Activated CD4-positive, alpha-beta T cell treated with anti-CD3 and anti-CD28 coated beads, Interleukin-2, amount 50 U/mL, for 24 hours (primary cell): Measurements from ENCODE around the gene PIM3.

ENCODE experiments used
- DNase-seq, 2 donors: peaks; one replicate each; pipeline ENCODE4 v3.0.0-alpha.2; 2020; ENCODE audit warnings: low read depth in 1 of 2, low spot score in 1 of 2

Gene PIM3

DNA sequence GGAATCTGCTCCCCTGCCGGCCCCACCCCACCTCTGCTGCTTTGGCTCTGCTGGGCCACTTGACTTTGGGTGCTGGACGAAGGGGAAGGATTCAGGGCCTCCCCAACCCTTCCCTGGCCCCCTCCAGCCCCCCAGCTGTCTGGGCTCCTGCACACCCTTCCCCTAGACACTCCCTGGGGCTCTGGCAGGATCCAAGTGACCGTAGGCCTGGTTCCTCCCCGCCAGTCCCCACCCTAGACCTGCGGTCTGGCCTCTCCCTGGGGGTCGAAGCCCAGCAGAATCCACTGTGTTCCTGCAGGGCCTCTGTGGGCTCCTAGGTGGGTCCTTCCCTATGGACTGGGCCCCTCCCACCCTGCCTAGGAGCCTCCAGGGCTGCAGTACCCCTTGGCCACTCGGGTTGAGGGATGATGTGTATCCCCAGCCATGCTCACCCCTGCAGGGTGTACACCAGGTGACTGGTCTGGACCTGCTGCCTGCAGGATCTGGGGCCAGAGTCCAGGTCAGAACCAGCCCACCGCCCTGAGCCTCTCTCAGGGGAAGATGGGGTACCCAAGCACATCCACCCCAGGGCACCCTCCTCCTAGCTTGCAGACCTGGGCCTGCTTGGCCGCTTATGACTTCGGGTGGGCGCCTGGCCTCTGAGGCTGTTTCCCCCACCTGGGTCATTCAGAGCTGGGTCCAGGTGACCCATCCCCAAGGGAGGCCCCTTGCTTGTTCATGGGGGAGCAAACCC is 5.6 kb downstream of the PIM3 start:
- no peak for DNase-seq

DNA sequence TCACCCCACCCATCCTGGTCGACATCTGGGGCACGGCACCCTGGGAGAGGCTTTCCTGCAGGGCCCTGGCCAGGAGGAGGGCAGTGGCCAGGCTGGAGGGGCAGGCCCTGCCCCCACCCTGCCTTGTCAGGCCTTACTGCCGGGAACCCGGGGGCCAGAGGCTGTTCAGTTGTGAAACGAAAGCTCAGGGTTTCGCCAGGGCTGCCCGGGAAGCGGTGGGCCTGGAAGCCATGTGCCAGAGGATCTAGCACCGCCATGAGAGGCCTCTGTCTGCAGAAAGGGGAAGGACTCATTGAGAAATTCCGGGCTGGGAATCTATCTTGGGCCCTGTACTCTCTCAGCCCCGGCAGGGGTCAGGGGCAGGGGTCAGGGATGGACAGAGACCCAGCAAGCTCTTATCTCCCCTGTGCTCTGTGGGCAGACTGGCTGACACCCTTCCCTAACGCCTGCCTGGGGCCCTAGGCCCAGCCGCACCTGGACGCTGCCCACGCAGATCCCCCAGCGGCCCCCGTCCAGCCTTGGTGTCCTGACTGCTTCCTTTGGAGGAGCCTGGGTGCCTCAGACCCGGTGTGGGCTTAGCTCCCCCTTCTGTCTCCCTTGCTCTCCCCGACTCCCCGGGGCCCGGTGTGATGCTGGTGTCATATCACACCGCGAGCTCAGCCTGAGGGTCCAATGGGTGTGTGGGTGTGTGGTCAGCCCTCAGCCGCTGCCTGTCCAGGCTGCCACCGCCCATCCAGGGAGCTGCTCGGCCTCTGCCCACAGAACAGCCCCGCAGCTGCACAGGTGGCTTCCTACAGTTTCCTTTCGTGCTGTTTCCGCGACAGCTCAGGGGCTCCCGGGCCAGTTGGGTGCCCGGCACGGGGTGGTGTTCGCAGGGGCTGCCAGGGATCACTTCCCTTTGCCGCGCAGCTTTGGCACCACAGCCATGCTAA is 6.5 kb downstream of the PIM3 start:
- DNase-seq, result no peak

GRCh38 chr22:49967706-49968208 is 7.2 kb downstream of the PIM3 start:
- DNase-seq, result no peak

- no peak for DNase-seq
Measured at GRCh38 chr22:49968313-49968830, 7.8 kb downstream of the PIM3 start.

- DNase-seq, result no peak
Measured at GRCh38 chr22:49968831-49969661, 8.5 kb downstream of the PIM3 start.

GRCh38 chr22:49969751-49970527 is 9.4 kb downstream of the PIM3 start:
- DNase-seq, result no peak

- peak; percentile 87 to 95 for DNase-seq
Measured at GRCh38 chr22:49970528-49971231, 10.1 kb downstream of the PIM3 start.

- peak in 1 of 2 donors; percentile 71 for DNase-seq
Measured at GRCh38 chr22:49971232-49972162, 10.9 kb downstream of the PIM3 start.

- DNase-seq, result no peak
Measured at GRCh38 chr22:49972163-49973017, 11.8 kb downstream of the PIM3 start.

GRCh38 chr22:49973018-49973961 is 12.7 kb downstream of the PIM3 start:
- no peak for DNase-seq

GRCh38 chr22:49975543-49976389 is 15.2 kb downstream of the PIM3 start:
- DNase-seq, result peak; percentile 11 to 42

DNA sequence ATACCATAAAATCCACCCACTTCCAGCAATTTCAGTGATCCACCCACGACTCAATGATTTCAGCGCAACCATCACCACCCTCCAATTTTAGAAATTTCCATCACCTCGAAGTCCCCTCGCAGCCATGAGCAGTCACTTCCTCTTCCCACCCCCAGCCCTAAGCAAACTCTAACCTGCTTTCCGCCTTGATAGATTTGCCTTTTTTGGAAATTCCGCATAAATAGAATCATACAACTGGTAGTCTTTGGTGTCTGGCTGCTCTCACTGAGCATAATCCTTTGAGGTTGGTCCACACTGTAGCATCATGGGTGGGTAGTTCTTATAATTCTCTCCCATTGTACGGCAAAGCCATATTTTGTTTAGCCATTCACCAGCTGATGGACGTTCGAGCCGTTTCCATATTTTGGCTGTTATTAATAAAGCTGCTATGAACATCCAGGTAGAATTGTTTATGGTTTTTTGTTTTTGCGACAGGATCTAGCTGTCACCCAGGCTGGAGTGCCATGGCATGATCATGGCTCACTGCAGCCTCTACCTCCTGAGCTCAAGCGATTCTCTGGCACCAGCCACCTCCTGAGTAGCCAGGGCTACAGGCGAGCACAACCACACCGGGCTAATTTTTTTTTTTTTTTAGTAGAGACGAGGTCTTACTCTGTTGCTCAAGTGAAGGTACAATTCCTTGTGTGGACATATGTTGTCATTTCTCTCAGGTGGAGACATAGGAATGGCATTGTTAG is 16.0 kb downstream of the PIM3 start:
- peak; percentile 22 to 77 for DNase-seq

DNA sequence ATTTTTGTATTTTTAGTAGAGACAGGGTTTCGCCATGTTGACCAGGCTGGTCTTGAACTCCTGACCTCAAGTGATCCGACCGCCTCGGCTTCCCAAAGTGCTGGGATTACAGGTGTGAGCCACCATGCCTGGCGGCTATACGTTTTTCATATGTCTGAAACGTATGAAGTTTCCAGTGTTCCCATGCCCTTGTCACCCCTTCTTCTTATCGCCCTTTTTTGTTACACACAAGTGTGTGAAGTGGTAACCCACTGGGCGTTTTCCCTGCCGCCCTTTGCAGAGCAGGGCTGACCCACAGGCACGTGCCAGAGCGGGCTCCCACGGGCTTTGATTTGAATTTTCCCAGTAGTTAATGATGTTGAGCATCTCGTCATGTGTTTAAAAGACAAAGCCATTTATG is 17.0 kb downstream of the PIM3 start:
- DNase-seq, result no peak

GRCh38 chr22:49979587-49980264 is 19.2 kb downstream of the PIM3 start:
- DNase-seq, result no peak
